DND-41 (cell line): ENCODE data around the gene CFAP20.

Experiments used
- ATAC-seq: fragments of 200-7000 bp; cut with Tn5 transposase; 3 replicates; pipeline ENCODE4 v1.9.1; 2021; ENCODE audit warnings: low read depth; ENCODE audit not compliant: insufficient read depth
- DNase-seq: peaks from one replicate; pipeline ENCODE4 v3.0.0-alpha.2; 2020
- H2AFZ ChIP-seq: 2 replicates; pipeline ENCODE4 v1.6.0; 2012; ENCODE audit warnings: low read depth, low read length
- H3K27ac ChIP-seq: 2 replicates; pipeline ENCODE4 v1.5.1; 2012; ENCODE audit warnings: low read length, inconsistent platforms
- H3K27me3 ChIP-seq: fragments of 200-600 bp; sonication (generic); 2 replicates; pipeline ENCODE4 v1.6.0; 2012; ENCODE audit warnings: low read length, mild to moderate bottlenecking, inconsistent platforms; ENCODE audit not compliant: insufficient read depth, poor library complexity
- H3K36me3 ChIP-seq: 2 replicates; pipeline ENCODE4 v1.5.1; 2012; ENCODE audit warnings: low read length, inconsistent platforms; ENCODE audit not compliant: insufficient read depth
- H3K4me1 ChIP-seq: 2 replicates; pipeline ENCODE4 v1.5.1; 2012; ENCODE audit warnings: mild to moderate bottlenecking, low read length; ENCODE audit not compliant: insufficient read depth
- H3K4me2 ChIP-seq: 2 replicates; pipeline ENCODE4 v1.6.0; 2012; ENCODE audit warnings: mild to moderate bottlenecking, moderate library complexity, low read length, inconsistent platforms; ENCODE audit not compliant: insufficient read depth
- H3K4me3 ChIP-seq, 2 experiments: fragments of 200-600 bp in 1 of 2; shearing (Covaris generic) in 1 of 2; 2 replicates each; pipeline ENCODE4 v1.5.1; 2012 to 2016; ENCODE audit warnings: inconsistent platforms in 2 of 2, low read length in 2 of 2, mild to moderate bottlenecking in 2 of 2, low read depth in 1 of 2, moderate library complexity in 1 of 2
- H3K79me2 ChIP-seq: 2 replicates; pipeline ENCODE4 v1.6.0; 2012; ENCODE audit warnings: low read length, inconsistent platforms; ENCODE audit not compliant: insufficient read depth
- H3K9ac ChIP-seq: 2 replicates; pipeline ENCODE4 v1.6.0; 2012; ENCODE audit warnings: low read depth, mild to moderate bottlenecking, inconsistent platforms, low read length, moderate library complexity
- H3K9me3 ChIP-seq: 2 replicates; pipeline ENCODE4 v1.5.1; 2012; ENCODE audit warnings: low read length, moderate library complexity, mild to moderate bottlenecking, inconsistent platforms; ENCODE audit not compliant: insufficient read depth, severe bottlenecking
- H4K20me1 ChIP-seq: 2 replicates; pipeline ENCODE4 v1.6.0; 2012; ENCODE audit warnings: low read length; ENCODE audit not compliant: insufficient read depth
- CTCF ChIP-seq: IDR thresholded peaks from 2 replicates; pipeline ENCODE4 v1.5.1; 2012; ENCODE audit warnings: borderline replicate concordance, low read length, moderate library complexity, mild to moderate bottlenecking; ENCODE audit not compliant: poor library complexity, severe bottlenecking; ENCODE audit errors: extremely low read depth
- EZH2 ChIP-seq: IDR thresholded peaks from 3 replicates; pipeline ENCODE4 v1.6.1; 2012; ENCODE audit warnings: borderline replicate concordance, low read depth, mild to moderate bottlenecking, moderate library complexity, low read length, inconsistent platforms; ENCODE audit not compliant: severe bottlenecking

CFAP20 gene

GRCh38 chr16:58157239-58157638 is 28.1 kb upstream of the CFAP20 start:
- H3K4me1 ChIP-seq, result no peaks in the 10 kb centered on the region
- no peak overlapping the region for H3K27ac ChIP-seq
- H3K36me3 ChIP-seq, result peaks cover 37% of the 10 kb centered on the region
- ATAC-seq (no peak), DNase-seq (no peak)
- H3K27me3 ChIP-seq, result no peaks in the 10 kb centered on the region
- no peak overlapping the region for H3K9ac ChIP-seq
- H3K4me2 ChIP-seq, result no peak overlapping the region
- H3K4me3 ChIP-seq, result no peak overlapping the region
- TF ChIP-seq EZH2, result no peak
- TF ChIP-seq CTCF, result no peak
- no peak overlapping the region for H2AFZ ChIP-seq
- no peaks in the 10 kb centered on the region for H3K9me3 ChIP-seq
- no peaks in the 10 kb centered on the region for H3K79me2 ChIP-seq
- peaks cover 9% of the 10 kb centered on the region for H4K20me1 ChIP-seq

- DNase-seq, result no peak
- H3K27me3 ChIP-seq, result no peaks in the 10 kb centered on the region
- no peak overlapping the region for H2AFZ ChIP-seq
- H3K4me3 ChIP-seq, result no peak overlapping the region
- H3K4me1 ChIP-seq, result no peaks in the 10 kb centered on the region
- H3K4me2 ChIP-seq, result no peak overlapping the region
- no peaks in the 10 kb centered on the region for H3K79me2 ChIP-seq
- no peak for ATAC-seq
- H3K9ac ChIP-seq, result no peak overlapping the region
- H3K36me3 ChIP-seq, result peaks cover 23% of the 10 kb centered on the region
- no peak overlapping the region for H3K27ac ChIP-seq
- H4K20me1 ChIP-seq, result peaks cover 7% of the 10 kb centered on the region
- no peak for TF ChIP-seq CTCF
- no peak for TF ChIP-seq EZH2
- H3K9me3 ChIP-seq, result no peaks in the 10 kb centered on the region
These were observed 26.7 kb upstream of the CFAP20 start for GRCh38 chr16:58155839-58156238.

- Histone ChIP-seq H3K79me2 (no peaks in the 10 kb centered on the region), H3K4me2 (no peak overlapping the region), H3K27ac (no peak overlapping the region), H3K4me3 (no peak overlapping the region), H3K9ac (no peak overlapping the region), H3K27me3 (no peaks in the 10 kb centered on the region), H2AFZ (no peak overlapping the region), H3K36me3 (peaks cover 10% of the 10 kb centered on the region; the same call in 1 of the 2 replicates), H3K4me1 (no peaks in the 10 kb centered on the region), H3K9me3 (no peaks in the 10 kb centered on the region), H4K20me1 (peaks cover 5% of the 10 kb centered on the region; the same call in 1 of the 2 replicates)
- ATAC-seq (no peak), DNase-seq (no peak)
- TF ChIP-seq CTCF, result no peak
- no peak for TF ChIP-seq EZH2
These were observed 25.2 kb upstream of the CFAP20 start for GRCh38 chr16:58154345-58154744.
